ENCODE measurements around the gene CDC37L1.

The CDC37L1 gene

GRCh38 chr9:4669890-4670289 is 9.5 kb upstream of the CDC37L1 start:
- DNase-seq: no peak

GRCh38 chr9:4670591-4670990 is 8.8 kb upstream of the CDC37L1 start:
- DNase-seq: no peak

GRCh38 chr9:4671737-4672136 is 7.6 kb upstream of the CDC37L1 start:
- no peak for DNase-seq

GRCh38 chr9:4674783-4675182 is 4.6 kb upstream of the CDC37L1 start:
- DNase-seq: no peak

- DNase-seq: no peak
Measured at GRCh38 chr9:4677392-4677791, 2.0 kb upstream of the CDC37L1 start.

- peak; percentile 17 for DNase-seq
Measured at GRCh38 chr9:4678679-4679267, 596 bp upstream of the CDC37L1 start.

- no peak for DNase-seq
Measured at GRCh38 chr9:4680173-4680525, 780 bp downstream of the CDC37L1 start.

GRCh38 chr9:4680750-4681149 is 1.4 kb downstream of the CDC37L1 start:
- no peak for DNase-seq

GRCh38 chr9:4684820-4685219 is 5.5 kb downstream of the CDC37L1 start:
- no peak for DNase-seq

GRCh38 chr9:4686112-4686511 is 6.7 kb downstream of the CDC37L1 start:
- no peak for DNase-seq

- no peak for DNase-seq
Measured at GRCh38 chr9:4686584-4686983, 7.2 kb downstream of the CDC37L1 start.

GRCh38 chr9:4689021-4689420 is 9.7 kb downstream of the CDC37L1 start:
- no peak for DNase-seq

GRCh38 chr9:4689687-4690104 is 10.3 kb downstream of the CDC37L1 start:
- no peak for DNase-seq

- no peak for DNase-seq
Measured at GRCh38 chr9:4690144-4690543, 10.8 kb downstream of the CDC37L1 start.

GRCh38 chr9:4691795-4692194 is 12.4 kb downstream of the CDC37L1 start:
- DNase-seq: no peak

GRCh38 chr9:4700091-4700490 is 20.7 kb downstream of the CDC37L1 start:
- DNase-seq: no peak

GRCh38 chr9:4700932-4701331 is 21.6 kb downstream of the CDC37L1 start:
- no peak for DNase-seq

- DNase-seq: no peak
Measured at GRCh38 chr9:4701526-4701925, 22.2 kb downstream of the CDC37L1 start.

- no peak for DNase-seq
Measured at GRCh38 chr9:4704129-4704528, 24.8 kb downstream of the CDC37L1 start.

- DNase-seq: no peak
Measured at GRCh38 chr9:4706021-4706420, 26.7 kb downstream of the CDC37L1 start.

GRCh38 chr9:4706971-4707622 is 27.7 kb downstream of the CDC37L1 start:
- no peak for DNase-seq

GRCh38 chr9:4709380-4709779 is 30.0 kb downstream of the CDC37L1 start:
- DNase-seq: no peak

GRCh38 chr9:4713849-4714248 is 34.5 kb downstream of the CDC37L1 start:
- DNase-seq: no peak

- DNase-seq: no peak
Measured at GRCh38 chr9:4714266-4715016, 35.1 kb downstream of the CDC37L1 start.
